MM.1S (cell line): ENCODE results near the gene ANKRD44.

Experiments used
- DNase-seq: peaks from one replicate; pipeline ENCODE4 v3.0.0-alpha.2; 2015
- H2AFZ ChIP-seq: fragments of 300-600 bp; sonication (generic); 2 replicates; pipeline ENCODE4 v1.6.0; 2016; ENCODE audit warnings: antibody characterized with exemption, low read length
- H3F3A ChIP-seq: fragments of 300-600 bp; sonication (generic); 2 replicates; pipeline ENCODE4 v1.6.1; 2016; ENCODE audit warnings: mild to moderate bottlenecking, antibody characterized with exemption, low read length, moderate library complexity, mixed read lengths; ENCODE audit not compliant: insufficient read depth
- H3K27ac ChIP-seq: fragments of 300-600 bp; sonication (generic); 2 replicates; pipeline ENCODE4 v1.5.1; 2016; ENCODE audit warnings: mild to moderate bottlenecking, low read length
- H3K27me3 ChIP-seq: fragments of 300-600 bp; sonication (generic); replicated peaks from 2 replicates; pipeline ENCODE4 v1.6.0; 2016; ENCODE audit warnings: low read length; ENCODE audit not compliant: insufficient read depth
- H3K36me3 ChIP-seq: fragments of 300-600 bp; sonication (generic); replicated peaks from 2 replicates; pipeline ENCODE4 v1.6.1; 2016; ENCODE audit warnings: mild to moderate bottlenecking, low read length, mixed read lengths; ENCODE audit not compliant: insufficient read depth
- H3K4me1 ChIP-seq: fragments of 300-600 bp; sonication (generic); 2 replicates; pipeline ENCODE4 v1.6.1; 2016; ENCODE audit warnings: low read length, mixed read lengths
- H3K4me2 ChIP-seq: fragments of 300-600 bp; sonication (generic); 2 replicates; pipeline ENCODE4 v1.6.0; 2016; ENCODE audit warnings: low read depth, low read length
- H3K4me3 ChIP-seq: fragments of 300-600 bp; sonication (generic); 2 replicates; pipeline ENCODE4 v1.5.1; 2016; ENCODE audit warnings: low read length, mixed read lengths
- H3K79me2 ChIP-seq: fragments of 300-600 bp; sonication (generic); 2 replicates; pipeline ENCODE4 v1.6.1; 2016; ENCODE audit warnings: mixed run types, low read length, mixed read lengths
- H3K9ac ChIP-seq: fragments of 300-600 bp; sonication (generic); 2 replicates; pipeline ENCODE4 v1.6.1; 2016; ENCODE audit warnings: low read length, mixed read lengths
- H3K9me2 ChIP-seq: fragments of 300-600 bp; sonication (generic); replicated peaks from 2 replicates; pipeline ENCODE4 v1.6.1; 2016; ENCODE audit warnings: mild to moderate bottlenecking, low read length, mixed read lengths; ENCODE audit not compliant: insufficient read depth
- H3K9me3 ChIP-seq: fragments of 300-600 bp; sonication (generic); replicated peaks from 2 replicates; pipeline ENCODE4 v1.6.1; 2016; ENCODE audit warnings: mild to moderate bottlenecking, low read length, mixed read lengths; ENCODE audit not compliant: insufficient read depth
- H4K20me1 ChIP-seq: fragments of 300-600 bp; sonication (generic); 2 replicates; pipeline ENCODE4 v1.6.1; 2016; ENCODE audit warnings: mild to moderate bottlenecking, low read length, moderate library complexity, mixed read lengths; ENCODE audit not compliant: insufficient read depth
- EZH2 ChIP-seq: fragments of 300-600 bp; sonication (generic); optimal IDR thresholded peaks from 2 replicates; pipeline ENCODE3; 2017; ENCODE audit warnings: low read depth, mild to moderate bottlenecking, antibody characterized with exemption, low read length, mixed read lengths
- EZH2phosphoT487 ChIP-seq: fragments of 300-600 bp; sonication (generic); IDR thresholded peaks from 2 replicates; pipeline ENCODE4 v1.6.1; 2018; ENCODE audit warnings: antibody characterized with exemption, low read length
- TF ChIP-seq, protein P1 (sequence below): fragments of 300-600 bp; sonication (generic); IDR thresholded peaks from 2 replicates; pipeline ENCODE4 v1.5.1; 2016; ENCODE audit warnings: antibody characterized with exemption, low read length, mixed read lengths

The ANKRD44 gene

DNA sequence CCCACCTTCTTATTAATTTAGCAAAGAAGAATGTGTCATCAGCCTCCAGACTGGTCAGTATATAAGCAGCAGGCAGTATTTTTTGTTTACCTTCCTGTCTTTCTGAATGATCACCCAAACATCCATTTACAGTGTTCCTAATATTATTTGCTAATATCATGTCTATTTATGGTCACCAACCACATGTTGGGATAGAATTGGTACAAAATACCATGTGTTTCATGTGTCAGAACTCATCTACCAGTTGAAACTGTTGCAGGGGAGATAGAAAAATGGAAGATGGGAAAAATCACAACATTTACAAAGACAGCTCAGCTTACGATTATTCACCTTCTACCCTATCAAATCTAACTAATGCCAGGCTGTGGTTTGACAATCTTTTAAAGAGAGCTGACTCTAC is 66.2 kb downstream of the ANKRD44 start:
- TF ChIP-seq EZH2phosphoT487 (no peak), EZH2 (no peak)
- TF ChIP-seq, protein P1, sequence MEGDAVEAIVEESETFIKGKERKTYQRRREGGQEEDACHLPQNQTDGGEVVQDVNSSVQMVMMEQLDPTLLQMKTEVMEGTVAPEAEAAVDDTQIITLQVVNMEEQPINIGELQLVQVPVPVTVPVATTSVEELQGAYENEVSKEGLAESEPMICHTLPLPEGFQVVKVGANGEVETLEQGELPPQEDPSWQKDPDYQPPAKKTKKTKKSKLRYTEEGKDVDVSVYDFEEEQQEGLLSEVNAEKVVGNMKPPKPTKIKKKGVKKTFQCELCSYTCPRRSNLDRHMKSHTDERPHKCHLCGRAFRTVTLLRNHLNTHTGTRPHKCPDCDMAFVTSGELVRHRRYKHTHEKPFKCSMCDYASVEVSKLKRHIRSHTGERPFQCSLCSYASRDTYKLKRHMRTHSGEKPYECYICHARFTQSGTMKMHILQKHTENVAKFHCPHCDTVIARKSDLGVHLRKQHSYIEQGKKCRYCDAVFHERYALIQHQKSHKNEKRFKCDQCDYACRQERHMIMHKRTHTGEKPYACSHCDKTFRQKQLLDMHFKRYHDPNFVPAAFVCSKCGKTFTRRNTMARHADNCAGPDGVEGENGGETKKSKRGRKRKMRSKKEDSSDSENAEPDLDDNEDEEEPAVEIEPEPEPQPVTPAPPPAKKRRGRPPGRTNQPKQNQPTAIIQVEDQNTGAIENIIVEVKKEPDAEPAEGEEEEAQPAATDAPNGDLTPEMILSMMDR = no peak
- Histone ChIP-seq H3K36me3 (no peaks in the 10 kb centered on the region), H3K9ac (no peak overlapping the region), H3K9me2 (no peaks in the 10 kb centered on the region), H3F3A (peaks cover 22% of the 10 kb centered on the region), H2AFZ (no peak overlapping the region), H3K79me2 (peaks cover 70% of the 10 kb centered on the region), H3K27me3 (no peaks in the 10 kb centered on the region), H3K27ac (no peak overlapping the region), H3K9me3 (no peaks in the 10 kb centered on the region), H3K4me3 (no peak overlapping the region), H3K4me1 (peaks cover 35% of the 10 kb centered on the region), H4K20me1 (no peaks in the 10 kb centered on the region), H3K4me2 (no peak overlapping the region)
- DNase-seq = no peak

DNA sequence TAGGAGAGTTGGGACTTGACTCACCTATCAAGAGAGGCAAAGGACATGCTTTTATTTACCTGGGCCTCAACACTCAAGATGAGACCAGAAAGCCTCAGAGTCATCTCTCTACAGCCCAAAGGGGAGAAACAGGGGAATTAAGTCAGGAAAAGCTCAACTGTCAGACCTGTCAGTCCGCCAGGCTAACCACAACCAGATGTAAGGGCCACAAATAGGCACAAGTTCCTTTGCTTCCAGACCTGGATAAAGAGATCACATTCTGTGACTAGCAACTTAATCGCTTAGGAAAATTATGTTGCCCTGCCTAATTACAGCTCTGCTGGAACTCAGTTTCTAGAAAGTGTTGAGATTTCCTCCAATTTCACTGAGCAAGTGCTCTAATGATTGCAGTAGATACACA is 67.9 kb downstream of the ANKRD44 start:
- Histone ChIP-seq H3K4me1 (peaks cover 39% of the 10 kb centered on the region), H2AFZ (no peak overlapping the region), H3K9me2 (no peaks in the 10 kb centered on the region), H3K9me3 (no peaks in the 10 kb centered on the region), H3F3A (peaks cover 27% of the 10 kb centered on the region), H3K27ac (no peak overlapping the region), H3K9ac (no peak overlapping the region), H4K20me1 (no peaks in the 10 kb centered on the region), H3K79me2 (peaks cover 74% of the 10 kb centered on the region), H3K4me3 (no peak overlapping the region), H3K36me3 (no peaks in the 10 kb centered on the region), H3K4me2 (no peak overlapping the region), H3K27me3 (no peaks in the 10 kb centered on the region)
- DNase-seq = no peak
- TF ChIP-seq EZH2phosphoT487 = no peak
- TF ChIP-seq, protein P1 = no peak
- no peak for TF ChIP-seq EZH2

DNA sequence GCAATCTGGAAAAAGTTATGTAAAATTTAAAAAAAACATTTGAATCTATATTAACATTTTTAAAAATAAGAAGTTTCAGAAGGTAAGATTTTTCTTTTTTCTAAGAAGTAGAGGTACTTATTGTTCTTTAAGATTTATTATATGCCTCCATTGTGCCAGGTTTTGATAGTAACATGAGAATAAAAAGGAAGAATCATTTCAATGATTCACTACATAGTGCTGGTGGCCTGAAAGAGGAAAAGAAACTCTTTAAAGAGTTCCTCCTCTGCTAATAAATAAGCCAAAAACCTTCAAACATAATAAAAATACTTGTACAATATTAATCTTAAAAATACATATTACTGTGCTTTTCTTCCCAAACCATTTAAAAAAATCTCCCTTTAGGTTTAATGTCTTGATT is 69.0 kb downstream of the ANKRD44 start:
- H3K4me2 ChIP-seq = no peak overlapping the region
- peaks cover 39% of the 10 kb centered on the region for H3K4me1 ChIP-seq

More for the DNA sequence above, 69.0 kb downstream of the ANKRD44 start:
- peaks cover 76% of the 10 kb centered on the region for H3K79me2 ChIP-seq
- peaks cover 27% of the 10 kb centered on the region for H3F3A ChIP-seq
- H3K4me3 ChIP-seq = no peak overlapping the region
- no peak overlapping the region for H3K27ac ChIP-seq
- H3K9me2 ChIP-seq = no peaks in the 10 kb centered on the region
- no peak overlapping the region for H2AFZ ChIP-seq
- no peaks in the 10 kb centered on the region for H3K27me3 ChIP-seq
- H4K20me1 ChIP-seq = no peaks in the 10 kb centered on the region
- no peak for DNase-seq
- no peak overlapping the region for H3K9ac ChIP-seq
- H3K36me3 ChIP-seq = no peaks in the 10 kb centered on the region
- no peaks in the 10 kb centered on the region for H3K9me3 ChIP-seq
- TF ChIP-seq, protein P1 = no peak
- TF ChIP-seq EZH2 (no peak), EZH2phosphoT487 (no peak)
